Stimulated activated CD8-positive, alpha-beta memory T cell treated with anti-CD3 and anti-CD28 coated beads, Interleukin-15, amount 100 ng/mL, for 48 hours (primary cell): Measurements from ENCODE around the gene GREB1.
"Not testable (repeated sequence)": the region's sequence is repeated elsewhere in the genome, so short reads cannot be mapped to it uniquely, and the experiment has no call there.

ENCODE experiments used
- DNase-seq, 2 donors: peaks; one replicate each; pipeline ENCODE4 v3.0.0-alpha.2; 2020; ENCODE audit warnings: low read depth in 2 of 2

GREB1 gene

DNA sequence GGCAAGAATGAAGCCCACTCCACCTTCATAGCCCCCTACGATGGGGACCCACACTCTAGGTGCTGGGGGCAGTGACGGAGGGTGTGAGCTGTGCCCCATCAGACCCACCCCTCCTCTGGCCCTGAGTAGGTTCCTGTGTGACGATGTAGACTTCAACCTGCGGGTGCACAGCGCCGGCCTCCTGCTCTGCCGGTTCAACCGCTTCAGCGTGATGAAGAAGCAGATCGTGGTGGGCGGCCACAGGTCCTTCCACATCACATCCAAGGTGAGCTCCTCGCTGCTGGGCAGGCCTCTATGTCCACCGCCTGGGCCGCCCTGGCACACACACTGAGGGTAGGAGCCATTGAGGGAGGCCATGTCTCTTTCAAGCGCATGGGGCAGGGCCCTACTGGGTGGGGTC is 101.3 kb downstream of the GREB1 start:
- no peak for DNase-seq

DNA sequence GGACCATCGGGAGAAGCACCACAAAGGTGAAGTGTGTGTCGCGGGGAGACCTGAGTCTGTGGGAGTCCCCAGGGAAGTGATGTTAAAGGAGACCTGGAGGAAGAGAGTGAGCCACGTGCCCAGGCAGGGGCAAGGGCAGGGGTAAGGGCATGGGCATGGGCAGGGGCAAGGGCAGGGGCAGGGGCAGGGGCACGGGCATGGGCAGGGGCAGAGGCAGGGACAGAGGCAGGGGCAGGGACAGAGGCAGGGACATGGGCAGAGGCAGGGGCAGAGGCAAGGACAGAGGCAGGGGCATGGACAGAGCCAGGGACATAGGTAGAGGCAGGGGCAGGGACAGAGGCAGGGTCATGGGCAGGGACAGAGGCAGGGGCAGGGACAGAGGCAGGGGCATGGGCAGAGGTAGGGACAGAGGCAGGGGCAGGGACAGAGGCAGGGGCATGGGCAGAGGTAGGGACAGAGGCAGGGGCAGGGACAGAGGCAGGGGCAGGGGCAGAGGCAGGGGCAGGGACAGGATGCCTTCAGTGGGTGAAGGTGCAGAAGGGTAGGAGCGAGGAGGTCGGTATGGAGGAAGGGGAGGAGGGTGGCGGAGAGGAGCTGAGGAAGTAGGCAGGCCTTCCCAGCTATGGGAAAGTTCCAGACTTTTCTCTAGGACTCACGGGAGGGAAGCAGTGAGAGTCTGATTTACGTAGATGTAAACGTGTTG is 102.9 kb downstream of the GREB1 start:
- no peak for DNase-seq

DNA sequence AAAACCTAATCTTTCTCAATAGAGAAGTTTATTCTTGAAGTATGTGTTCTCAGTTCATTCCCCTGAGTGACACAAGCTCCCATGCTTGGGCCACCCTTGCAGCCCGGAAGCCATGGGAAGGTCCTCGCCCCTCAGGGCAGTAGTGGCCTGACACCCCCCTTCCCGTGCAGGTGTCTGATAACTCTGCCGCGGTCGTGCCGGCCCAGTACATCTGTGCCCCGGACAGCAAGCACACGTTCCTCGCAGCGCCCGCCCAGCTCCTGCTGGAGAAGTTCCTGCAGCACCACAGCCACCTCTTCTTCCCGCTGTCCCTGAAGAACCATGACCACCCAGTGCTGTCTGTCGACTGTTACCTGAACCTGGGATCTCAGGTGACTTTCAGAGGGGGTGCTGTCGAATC is 103.7 kb downstream of the GREB1 start:
- DNase-seq, result no peak

DNA sequence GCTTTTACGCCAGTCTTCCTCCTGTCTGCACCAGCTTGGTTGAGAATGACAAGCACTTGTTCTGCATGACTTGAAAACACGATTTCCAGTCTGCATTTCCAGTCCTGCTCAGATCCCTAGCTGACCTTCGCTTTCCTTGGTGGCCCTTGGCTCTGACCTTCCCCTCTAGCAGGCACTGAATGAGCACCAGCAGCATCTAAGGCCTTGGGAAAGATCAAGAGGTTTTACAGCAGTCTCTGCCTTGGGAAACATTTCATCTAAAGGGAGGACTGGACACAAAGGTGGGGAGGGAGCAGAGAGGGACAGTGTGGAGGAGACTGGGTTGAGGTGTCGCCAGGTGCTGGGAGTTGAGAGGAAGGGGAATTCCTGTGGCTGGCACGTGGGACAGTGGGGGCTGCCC is 105.7 kb downstream of the GREB1 start:
- DNase-seq, result no peak

DNA sequence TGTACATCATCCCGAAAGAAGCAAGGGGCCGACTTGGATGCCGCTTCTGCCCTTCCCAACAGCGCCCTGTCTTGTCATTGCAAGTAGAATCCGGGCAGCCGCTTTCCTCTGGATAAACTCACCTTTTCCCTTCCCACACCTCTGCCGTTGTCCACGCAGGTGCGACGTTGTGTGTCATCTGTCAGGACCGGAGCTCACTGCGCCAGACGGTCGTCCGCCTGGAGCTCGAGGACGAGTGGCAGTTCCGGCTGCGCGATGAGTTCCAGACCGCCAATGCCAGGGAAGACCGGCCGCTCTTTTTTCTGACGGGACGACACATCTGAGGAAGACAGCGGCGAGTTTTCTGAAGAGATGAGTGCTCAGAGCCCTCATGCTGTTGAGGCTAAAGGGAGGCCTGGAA is 106.3 kb downstream of the GREB1 start:
- no peak for DNase-seq

DNA sequence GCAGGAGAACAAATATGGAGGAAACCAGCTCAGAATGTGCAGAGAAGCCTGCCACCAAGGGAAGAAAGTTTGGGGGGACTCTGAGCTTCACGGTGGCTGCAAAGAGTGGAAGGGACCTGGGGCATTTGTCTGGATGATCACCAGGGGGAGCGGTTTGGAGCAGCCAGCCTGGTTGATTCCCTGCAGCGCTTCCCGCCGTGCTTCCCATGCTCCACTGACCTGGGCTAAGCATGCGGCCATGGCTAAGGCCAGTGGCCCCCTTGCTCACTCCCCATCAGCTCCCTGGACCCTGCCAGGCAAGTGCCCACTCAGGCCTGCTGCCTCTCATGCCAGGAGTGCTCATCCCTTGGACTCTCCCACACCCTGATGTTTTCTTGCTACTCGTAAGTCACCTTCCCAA is 109.1 kb downstream of the GREB1 start:
- DNase-seq, result no peak

DNA sequence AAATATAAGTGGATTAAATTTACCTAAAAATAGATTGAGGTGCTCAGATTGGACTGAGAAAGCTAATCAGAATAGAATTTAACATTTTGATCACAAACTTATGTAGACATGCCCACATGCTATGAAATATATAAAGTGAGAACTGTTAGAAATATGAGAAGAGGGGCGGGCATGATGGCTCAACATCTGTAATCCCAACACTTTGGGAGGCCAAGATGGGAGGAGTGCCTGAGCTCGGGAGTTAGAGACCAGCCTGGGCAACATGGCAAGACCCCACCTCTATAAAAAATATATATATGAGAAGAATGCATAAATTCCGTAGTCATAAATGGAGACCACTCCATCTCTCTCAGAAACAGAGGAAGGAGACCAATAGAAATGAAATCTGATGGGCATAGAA is 110.4 kb downstream of the GREB1 start:
- no peak for DNase-seq

DNA sequence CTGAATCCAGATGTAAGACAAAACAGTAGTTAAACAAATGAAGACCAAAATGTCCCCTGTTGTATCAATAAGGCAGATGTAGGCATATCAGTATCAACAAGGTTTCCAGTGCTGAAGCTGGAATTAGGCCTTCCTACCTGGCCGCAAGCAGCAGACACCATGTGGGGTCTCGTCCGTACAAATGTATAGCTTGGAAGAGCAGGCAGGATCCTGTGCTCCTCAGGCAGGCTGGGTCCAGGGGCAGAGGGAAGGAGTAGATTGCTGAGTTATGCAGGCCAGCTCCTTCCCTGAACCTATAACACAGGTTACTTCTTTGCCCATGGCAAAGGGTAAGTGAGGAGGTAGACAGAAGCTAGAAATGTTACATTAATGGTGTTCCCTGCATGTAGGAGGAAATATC is 112.7 kb downstream of the GREB1 start:
- no peak for DNase-seq

DNA sequence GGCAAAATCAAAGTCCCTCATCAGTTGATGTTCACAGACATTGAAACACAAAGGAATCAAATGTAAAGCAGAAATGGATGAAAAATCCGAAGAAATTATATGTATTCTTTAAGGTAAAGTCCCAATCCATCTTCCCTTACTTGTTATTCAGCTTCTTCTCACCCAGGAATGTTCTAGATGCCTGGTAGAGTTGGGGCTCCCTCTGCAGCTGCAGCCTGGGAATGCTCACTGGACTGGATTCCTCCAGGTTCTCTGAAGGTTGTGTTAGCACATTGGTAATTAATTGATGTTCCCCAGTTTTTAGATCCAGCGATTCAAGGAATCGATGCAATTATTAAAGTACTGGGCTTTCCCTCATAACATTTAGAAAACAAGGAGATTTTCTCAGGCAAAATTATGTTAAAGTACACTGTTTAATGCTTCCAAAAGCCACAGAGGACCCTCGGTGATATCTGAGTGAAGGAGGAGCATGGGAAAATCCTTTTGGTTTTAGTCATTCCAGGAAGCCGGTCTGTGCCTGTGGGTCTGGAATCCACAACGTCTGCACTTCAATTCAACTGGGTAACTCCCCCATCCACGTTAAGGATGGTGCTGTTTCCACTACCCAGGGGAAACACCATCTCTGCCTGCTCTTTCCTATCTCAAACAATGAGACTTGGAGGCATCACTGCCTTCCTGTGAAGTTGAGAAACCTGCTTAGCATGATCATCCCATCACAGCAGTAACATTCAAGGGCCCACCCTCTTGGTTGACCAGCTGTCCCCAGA is 114.2 kb downstream of the GREB1 start:
- DNase-seq, result no peak

DNA sequence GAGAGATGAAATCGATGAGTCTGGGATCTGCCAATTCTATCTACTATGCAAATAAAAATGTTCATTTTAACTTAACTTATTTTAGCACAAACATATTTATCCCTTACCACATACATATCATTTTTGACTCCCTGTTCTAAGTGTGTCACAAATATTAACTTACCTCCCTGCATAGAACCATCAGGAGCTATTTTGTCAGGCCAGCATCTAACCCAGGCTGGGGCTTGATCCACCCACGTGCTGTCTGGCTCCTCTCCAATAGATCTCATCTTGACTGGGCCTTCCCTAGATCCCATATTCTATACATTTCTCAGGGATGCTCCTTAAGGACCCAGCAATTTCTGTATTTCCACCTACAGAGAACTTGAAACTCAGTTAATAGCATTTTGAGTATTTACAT is 115.2 kb downstream of the GREB1 start:
- no peak for DNase-seq

DNA sequence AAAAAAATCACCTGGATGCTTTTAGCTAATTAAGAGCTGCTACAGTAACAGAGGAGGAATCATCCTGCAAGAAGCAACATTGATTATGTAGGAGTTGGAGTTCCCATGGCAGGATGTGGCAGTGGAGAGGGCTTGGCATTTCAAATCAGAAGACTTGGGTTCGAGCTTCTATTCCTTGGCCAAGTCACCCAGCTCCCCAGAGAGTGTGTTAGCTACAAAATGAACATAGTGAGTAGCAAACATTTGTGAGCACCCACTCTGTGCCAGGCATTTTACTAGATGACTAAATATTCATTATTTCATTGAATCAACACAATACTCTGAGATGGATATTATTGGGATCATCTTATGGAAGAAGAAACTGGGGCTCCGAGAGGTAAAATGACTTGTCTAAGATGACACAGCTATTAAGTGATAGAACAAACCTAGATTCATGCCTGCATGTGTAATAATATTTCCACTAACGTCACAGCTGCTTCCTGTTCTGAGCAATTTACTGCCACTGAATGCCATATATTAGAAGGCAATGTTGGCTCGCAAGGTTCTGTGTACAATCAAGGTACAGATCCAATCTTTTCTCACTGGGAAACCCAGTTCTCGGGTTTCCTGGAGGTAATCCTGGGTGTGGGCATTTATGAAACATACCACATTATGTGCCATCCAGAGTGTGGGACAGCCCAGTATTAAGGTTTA is 118.2 kb downstream of the GREB1 start:
- DNase-seq, result no peak

DNA sequence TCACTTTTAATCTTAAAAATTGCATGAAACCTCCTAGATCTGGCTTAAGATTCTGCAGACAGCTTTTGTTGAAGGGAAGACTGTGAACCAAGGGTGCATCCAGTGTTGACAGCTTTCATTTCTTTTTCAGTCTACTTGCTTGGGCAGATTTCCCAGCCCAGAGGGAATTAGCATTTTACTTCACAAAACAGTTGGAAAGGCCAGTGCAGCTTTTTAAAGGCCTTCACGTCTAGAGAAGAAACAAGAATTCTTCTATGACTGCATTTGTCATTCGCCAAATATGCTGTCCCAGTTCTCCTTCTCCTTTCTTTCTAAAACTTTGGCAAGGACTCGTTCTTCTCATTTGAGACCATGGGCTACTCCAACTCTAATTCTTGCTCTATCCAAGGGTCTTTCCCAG is 118.7 kb downstream of the GREB1 start:
- DNase-seq, result no peak

DNA sequence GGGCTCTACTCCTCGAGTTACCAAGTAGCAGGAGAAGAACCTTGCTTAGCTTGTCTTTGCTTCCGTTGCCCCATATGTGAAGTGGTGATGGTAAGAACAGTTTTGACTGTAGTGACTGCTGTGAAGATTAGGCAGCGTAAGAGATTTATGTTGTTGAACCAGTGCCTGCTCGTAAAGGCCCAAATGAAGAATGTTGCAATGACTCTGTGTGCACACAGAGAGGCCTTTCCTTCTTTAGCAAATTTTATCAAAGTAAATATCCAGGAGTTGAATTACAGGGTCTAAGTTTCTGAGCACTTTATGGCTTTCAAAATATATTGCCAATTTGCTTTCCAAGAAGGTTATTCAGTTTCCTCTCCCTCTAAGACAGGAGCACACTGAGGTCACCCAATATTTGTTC is 121.7 kb downstream of the GREB1 start:
- no peak for DNase-seq

DNA sequence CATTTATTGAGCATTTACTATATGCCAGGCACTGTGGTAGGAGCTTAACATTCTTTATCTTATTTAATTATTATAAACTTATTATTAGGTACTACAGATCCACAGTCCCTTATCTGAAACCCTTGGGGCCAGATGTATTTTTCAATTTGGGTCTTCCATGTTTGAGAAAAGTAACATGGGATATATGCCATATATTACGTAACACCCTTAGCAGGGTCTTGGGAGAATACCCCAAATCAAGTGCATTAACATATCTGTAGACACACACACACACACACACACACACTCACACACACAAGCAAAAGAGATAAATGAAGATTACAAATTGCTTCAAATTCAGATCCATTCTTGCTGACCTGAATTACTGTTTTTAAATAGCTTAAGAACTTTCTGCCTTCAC is 122.4 kb downstream of the GREB1 start:
- DNase-seq, result no peak

DNA sequence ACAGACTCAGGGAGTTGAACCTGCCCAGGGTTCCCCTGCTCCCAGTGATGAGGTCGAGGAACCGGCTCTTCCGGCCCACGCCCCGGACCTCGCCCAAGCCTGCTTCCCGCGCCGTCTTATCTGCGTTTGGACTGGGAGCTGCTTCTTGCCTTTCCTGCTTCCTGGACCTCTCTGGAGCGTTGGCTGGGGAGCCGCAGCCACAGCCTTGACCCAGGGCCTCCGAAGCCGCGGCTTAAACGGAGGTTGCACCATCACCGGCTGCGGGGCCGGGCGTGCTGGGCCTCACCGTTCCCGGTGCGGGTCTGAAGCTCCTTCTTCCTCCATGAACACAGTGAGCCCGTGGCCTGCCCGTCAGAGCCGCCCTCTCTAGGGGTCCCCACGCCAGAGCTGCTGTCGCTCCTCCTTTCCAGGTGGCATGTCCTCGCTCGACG is 122.8 kb downstream of the GREB1 start:
- DNase-seq, result no peak

DNA sequence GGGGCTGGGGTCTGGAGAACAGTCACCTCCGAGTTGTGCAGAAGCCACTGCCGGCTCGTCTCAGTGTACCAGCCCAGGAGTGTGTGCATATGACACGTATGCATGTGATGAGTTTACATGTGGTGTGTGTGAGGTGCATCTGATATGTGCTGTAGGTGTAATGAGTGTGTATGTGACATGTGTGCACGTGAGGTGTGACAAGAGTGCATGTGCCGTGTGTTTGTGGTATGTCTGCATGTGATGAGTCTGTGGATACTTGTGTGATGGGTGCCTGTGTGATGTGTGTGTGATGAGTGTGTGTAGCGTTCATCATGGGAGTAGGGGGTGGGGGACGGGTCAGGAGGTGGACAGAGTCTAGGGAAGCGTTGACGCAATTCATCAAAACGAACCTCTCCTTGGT is 123.3 kb downstream of the GREB1 start:
- DNase-seq, result no peak

DNA sequence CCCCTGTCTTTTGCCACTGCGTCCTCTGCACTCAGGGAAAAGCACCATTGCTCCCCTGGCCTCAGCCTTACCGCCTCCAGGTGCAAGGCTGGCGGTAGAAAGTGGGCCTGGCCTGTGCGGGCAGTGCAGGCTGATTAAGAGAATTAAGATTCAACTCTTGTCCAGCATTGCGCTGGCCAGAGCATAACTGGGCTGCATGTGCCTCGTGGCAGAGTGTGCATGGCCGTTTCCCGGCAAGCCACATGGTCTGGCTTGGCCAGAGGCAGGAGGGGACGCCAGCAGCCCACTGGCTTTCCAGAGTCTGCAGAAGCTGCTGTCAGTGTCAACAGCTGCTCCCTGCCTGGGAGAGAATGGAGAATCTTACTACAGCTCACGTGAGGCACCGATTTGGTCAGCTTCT is 123.8 kb downstream of the GREB1 start:
- DNase-seq, result no peak

DNA sequence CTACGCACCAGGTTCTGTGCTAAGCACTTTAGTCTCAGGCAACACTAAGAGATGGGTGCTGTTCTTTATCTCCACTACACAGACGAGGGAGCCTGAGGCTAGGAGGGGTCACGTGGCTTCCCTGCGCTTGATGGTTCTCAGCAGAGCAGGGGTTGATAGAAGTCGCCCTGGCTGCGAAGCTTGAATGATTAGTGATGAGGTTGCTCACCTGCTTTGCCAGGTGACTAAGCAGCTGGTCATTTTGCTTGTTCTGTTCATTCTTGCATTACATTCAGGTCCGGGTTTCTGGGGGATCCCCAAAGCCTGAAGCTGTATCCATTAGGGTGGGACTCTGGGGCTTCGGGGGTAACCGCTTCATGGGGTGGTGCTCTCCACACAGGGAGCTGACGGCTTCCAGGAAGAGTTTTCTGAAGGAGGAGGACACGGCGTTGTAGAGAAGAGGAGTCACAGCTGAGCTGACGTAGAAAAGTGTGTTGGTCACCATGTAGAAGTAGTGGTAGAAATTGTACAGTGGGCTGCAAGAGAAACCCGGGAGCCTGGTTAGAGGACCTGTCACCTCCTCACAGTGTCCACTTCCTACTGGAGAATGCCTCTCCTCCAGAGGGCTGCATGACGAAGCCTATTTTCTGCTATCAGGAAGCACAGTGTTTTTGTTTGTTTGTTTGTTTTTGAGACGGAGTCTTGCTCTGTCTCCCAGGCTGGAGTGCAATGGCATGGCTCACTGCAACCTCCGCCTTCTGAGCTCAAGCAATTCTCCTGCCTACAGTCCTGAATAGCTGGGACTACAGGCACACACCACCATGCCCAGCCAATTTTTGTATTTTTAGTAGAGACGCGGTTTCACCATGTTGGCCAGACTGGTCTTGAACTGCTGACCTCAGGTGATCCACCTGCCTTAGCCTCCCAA is 124.6 kb downstream of the GREB1 start:
- DNase-seq, result no peak

DNA sequence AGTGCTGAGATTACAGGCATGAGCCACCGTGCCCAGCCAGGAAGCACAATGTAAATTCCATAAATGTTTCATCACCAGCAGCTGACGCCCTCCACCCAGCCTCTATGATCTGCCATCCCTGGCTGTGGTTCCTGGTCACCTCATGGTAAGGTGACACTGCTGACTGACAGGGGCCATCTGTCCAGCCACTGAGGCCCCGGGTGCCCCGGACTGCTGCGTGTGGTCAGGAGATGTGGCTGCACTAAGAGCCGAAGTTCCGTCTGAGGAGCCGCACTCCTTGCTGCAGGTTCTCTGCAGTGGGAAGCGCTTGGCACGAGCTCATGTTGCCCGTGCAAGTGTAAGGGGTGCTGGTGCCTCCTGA is 125.2 kb downstream of the GREB1 start:
- DNase-seq, result no peak

DNA sequence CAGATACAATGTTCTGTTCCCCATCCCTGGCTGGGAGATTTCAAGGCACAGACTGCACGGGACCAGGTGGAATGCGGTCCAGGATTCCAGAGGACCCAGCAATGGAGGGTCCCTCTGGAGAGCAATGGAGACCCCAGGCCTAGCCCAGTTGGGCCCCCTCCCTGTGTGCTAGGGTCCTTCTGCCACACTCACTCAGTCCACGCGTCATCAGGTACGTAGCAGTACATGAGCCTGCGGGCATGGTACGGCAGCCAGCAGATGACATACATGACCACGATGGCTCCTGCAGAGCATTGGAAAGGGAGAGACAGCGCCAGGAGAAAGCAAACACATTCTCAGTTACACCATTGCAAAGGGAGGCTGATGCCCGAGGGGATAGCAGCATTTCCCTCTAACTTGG is 126.0 kb downstream of the GREB1 start:
- no peak for DNase-seq

DNA sequence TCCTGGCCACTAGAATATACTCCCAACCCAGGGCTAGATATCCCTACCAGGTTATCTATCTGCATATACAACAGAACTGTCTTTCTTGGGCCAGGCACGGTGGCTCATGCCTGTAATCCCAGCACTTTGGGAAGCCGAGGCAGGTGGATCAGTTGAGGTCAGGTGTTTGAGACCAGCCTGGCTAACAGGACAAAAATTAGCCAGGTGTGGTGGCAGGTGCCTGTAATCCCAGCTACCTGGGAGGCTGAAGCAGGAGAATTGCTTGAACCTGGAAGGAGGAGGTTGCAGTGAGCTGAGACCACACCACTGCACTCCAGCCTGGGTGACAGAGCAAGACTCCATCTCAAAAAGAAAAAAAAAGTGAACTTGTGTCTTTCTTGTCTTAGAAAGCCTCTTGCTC is 126.6 kb downstream of the GREB1 start:
- DNase-seq, result not testable (repeated sequence)

DNA sequence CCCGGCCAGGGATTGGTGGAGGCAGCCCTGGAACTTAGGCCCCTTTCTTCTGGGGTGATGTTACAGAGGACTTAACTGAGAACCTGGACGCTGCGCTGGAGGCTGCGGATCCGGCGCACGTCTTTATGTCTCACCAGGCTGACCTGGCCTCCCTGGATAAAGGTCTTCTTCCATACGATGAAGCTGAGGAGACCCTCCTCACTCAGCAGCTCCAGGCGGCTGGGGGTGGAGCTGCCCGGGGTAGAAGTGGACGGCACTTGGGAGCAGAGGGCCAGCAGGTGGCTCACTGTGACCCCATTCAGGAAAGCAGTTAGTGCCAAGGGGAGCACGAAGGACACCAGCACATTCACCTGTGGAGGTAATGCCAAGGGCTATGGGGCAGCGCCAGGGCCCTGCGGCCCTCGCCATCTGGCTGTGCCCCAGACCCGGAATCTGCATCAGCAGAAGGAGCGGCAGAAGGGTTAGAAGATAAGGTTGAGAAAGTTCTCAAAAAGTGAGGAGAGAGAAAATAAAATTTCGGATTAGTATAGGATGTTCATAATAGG is 128.1 kb downstream of the GREB1 start:
- DNase-seq, result no peak
